Hepatocyte (in vitro differentiated cells): ENCODE results near the gene FIGNL2. TPM values are rescaled to one million over a fixed set of nuclear protein-coding genes. Genes with fewer than 3 reads are reported as not detected.
"Not testable (repeated sequence)": the region's sequence is repeated elsewhere in the genome, so short reads cannot be mapped to it uniquely, and the experiment has no call there.

Experiments used
- DNase-seq: peaks from one replicate; pipeline ENCODE4 v3.0.0-alpha.2; 2016; ENCODE audit warnings: low spot score
- H2AFZ ChIP-seq: fragments of 200-600 bp; sonication (generic); 2 replicates; pipeline ENCODE4 v1.6.0; 2016; ENCODE audit warnings: antibody characterized with exemption, mild to moderate bottlenecking
- H3K27ac ChIP-seq: fragments of 200-600 bp; sonication (generic); 2 replicates; pipeline ENCODE4 v1.5.1; 2016; ENCODE audit warnings: mild to moderate bottlenecking
- H3K27me3 ChIP-seq: fragments of 200-600 bp; sonication (generic); 2 replicates; pipeline ENCODE4 v1.6.1; 2016
- H3K36me3 ChIP-seq: fragments of 200-600 bp; sonication (generic); replicated peaks from 2 replicates; pipeline ENCODE4 v1.5.1; 2016; ENCODE audit warnings: low read depth; ENCODE audit not compliant: insufficient read depth
- H3K4me1 ChIP-seq: fragments of 200-600 bp; sonication (generic); 2 replicates; pipeline ENCODE4 v1.5.1; 2016; ENCODE audit warnings: mild to moderate bottlenecking, moderate library complexity; ENCODE audit not compliant: insufficient read depth
- H3K4me2 ChIP-seq: fragments of 200-600 bp; sonication (generic); 2 replicates; pipeline ENCODE4 v1.6.0; 2016
- H3K4me3 ChIP-seq: fragments of 200-600 bp; sonication (generic); 2 replicates; pipeline ENCODE4 v1.5.1; 2016; ENCODE audit warnings: mild to moderate bottlenecking
- H3K79me2 ChIP-seq: fragments of 200-600 bp; sonication (generic); 2 replicates; pipeline ENCODE4 v1.6.0; 2017; ENCODE audit warnings: mild to moderate bottlenecking
- H3K9me2 ChIP-seq: fragments of 200-600 bp; sonication (generic); replicated peaks from 2 replicates; pipeline ENCODE4 v1.6.0; 2017; ENCODE audit warnings: mild to moderate bottlenecking; ENCODE audit not compliant: insufficient read depth
- H3K9me3 ChIP-seq: fragments of 200-600 bp; sonication (generic); 2 replicates; pipeline ENCODE4 v1.5.1; 2016; ENCODE audit warnings: low read depth, mild to moderate bottlenecking
- H4K20me1 ChIP-seq: fragments of 200-600 bp; sonication (generic); 2 replicates; pipeline ENCODE4 v1.6.0; 2016; ENCODE audit warnings: mild to moderate bottlenecking; ENCODE audit not compliant: insufficient read depth, poor library complexity, severe bottlenecking
- EZH2 ChIP-seq: fragments of 200-600 bp; sonication (generic); IDR thresholded peaks from 2 replicates; pipeline ENCODE4 v1.6.1; 2016; ENCODE audit warnings: antibody characterized with exemption, mild to moderate bottlenecking, borderline replicate concordance
- EZH2phosphoT487 ChIP-seq: fragments of 200-600 bp; sonication (generic); IDR thresholded peaks from one replicate; pipeline ENCODE4 v1.6.1; 2018; ENCODE audit warnings: antibody characterized with exemption, mild to moderate bottlenecking, low read depth, moderate library complexity; ENCODE audit not compliant: unreplicated experiment, severe bottlenecking
- WGBS: methylation state at CpG from one replicate; pipeline ENCODE4 v1.1.6; 2016; ENCODE audit warnings: low lambda C conversion rate; ENCODE audit errors: missing lambda C conversion rate; 5-methylcytosine and 5-hydroxymethylcytosine counted together
- polyA plus RNA-seq: library from polyadenylated mRNA; unstranded; fragments of >200 nt; fragmentation: Nextera tagmentation; extraction: Ambion mirVana; gene quantifications from 2 replicates; pipeline ENCODE4 v1.2.1, GENCODE V29; 2016
- total RNA-seq: library from RNA; depleted of rRNA; stranded (reverse); fragments of >200 nt; gene quantifications from 2 replicates; pipeline ENCODE4 v1.2.3, GENCODE V29; 2014
- TF ChIP-seq, protein P1 (sequence below): fragments of 200-600 bp; sonication (generic); IDR thresholded peaks from 2 replicates; pipeline ENCODE4 v1.5.1; 2016; ENCODE audit warnings: antibody characterized with exemption, mild to moderate bottlenecking; ENCODE audit not compliant: poor library complexity

Gene FIGNL2
- total and polyA plus RNA-seq, 2 experiments from 2014 or later = 1.1 to 3.2 TPM

DNA sequence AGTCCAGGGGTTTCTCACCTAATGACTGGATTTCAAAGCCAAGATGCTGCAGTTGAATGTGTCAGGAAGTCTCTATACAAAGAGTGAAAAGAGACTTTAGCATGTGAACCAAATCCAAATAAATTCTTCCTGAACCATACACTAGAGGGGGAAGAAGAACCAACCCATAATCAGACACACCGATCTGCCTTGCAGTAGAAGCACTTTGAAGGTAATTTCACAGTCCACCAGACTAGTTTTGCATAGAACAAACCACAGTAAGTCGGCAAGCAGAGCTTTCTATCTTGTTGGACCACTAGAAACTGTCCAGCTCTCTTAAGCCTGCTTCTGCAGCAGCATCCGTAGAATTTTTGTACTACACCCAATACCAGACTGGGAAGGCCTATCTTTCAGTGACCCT is 39.3 kb downstream of the FIGNL2 start:
- Histone ChIP-seq H3K4me3 (no peak overlapping the region), H3K9me3 (no peaks in the 10 kb centered on the region), H4K20me1 (no peaks in the 10 kb centered on the region), H3K27me3 (no peaks in the 10 kb centered on the region), H3K4me1 (no peaks in the 10 kb centered on the region), H3K36me3 (no peaks in the 10 kb centered on the region), H3K4me2 (no peak overlapping the region), H2AFZ (no peak overlapping the region), H3K79me2 (no peaks in the 10 kb centered on the region), H3K27ac (no peak overlapping the region), H3K9me2 (no peaks in the 10 kb centered on the region)
- TF ChIP-seq EZH2 (no peak), EZH2phosphoT487 (no peak)
- TF ChIP-seq, protein P1, sequence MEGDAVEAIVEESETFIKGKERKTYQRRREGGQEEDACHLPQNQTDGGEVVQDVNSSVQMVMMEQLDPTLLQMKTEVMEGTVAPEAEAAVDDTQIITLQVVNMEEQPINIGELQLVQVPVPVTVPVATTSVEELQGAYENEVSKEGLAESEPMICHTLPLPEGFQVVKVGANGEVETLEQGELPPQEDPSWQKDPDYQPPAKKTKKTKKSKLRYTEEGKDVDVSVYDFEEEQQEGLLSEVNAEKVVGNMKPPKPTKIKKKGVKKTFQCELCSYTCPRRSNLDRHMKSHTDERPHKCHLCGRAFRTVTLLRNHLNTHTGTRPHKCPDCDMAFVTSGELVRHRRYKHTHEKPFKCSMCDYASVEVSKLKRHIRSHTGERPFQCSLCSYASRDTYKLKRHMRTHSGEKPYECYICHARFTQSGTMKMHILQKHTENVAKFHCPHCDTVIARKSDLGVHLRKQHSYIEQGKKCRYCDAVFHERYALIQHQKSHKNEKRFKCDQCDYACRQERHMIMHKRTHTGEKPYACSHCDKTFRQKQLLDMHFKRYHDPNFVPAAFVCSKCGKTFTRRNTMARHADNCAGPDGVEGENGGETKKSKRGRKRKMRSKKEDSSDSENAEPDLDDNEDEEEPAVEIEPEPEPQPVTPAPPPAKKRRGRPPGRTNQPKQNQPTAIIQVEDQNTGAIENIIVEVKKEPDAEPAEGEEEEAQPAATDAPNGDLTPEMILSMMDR = no peak
- no peak for DNase-seq
- 83% methylated on average over 3 of the region's 3 CpGs for WGBS

DNA sequence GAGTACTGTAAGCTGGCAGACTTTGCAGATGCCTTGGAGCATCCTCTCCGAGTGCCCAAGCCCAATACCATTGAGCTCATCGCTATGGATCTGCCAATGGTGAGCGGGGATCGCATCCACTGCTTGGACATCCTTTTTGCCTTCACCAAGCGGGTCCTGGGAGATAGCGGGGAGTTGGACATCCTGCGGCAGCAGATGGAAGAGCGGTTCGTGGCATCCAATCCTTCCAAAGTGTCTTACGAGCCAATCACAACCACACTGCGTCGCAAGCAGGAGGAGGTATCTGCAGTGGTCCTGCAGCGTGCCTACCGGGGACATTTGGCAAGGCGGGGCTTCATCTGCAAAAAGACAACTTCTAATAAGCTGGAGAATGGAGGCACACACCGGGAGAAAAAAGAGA is 41.6 kb downstream of the FIGNL2 start:
- Histone ChIP-seq H3K4me3 (no peak overlapping the region), H2AFZ (no peak overlapping the region), H3K27ac (no peak overlapping the region), H3K27me3 (no peaks in the 10 kb centered on the region), H3K36me3 (no peaks in the 10 kb centered on the region), H3K79me2 (no peaks in the 10 kb centered on the region), H4K20me1 (no peaks in the 10 kb centered on the region), H3K4me1 (no peaks in the 10 kb centered on the region), H3K9me3 (no peaks in the 10 kb centered on the region), H3K4me2 (no peak overlapping the region), H3K9me2 (no peaks in the 10 kb centered on the region)
- no peak for DNase-seq
- 97% methylated on average over 16 of the region's 16 CpGs for WGBS
- TF ChIP-seq EZH2 = no peak

DNA sequence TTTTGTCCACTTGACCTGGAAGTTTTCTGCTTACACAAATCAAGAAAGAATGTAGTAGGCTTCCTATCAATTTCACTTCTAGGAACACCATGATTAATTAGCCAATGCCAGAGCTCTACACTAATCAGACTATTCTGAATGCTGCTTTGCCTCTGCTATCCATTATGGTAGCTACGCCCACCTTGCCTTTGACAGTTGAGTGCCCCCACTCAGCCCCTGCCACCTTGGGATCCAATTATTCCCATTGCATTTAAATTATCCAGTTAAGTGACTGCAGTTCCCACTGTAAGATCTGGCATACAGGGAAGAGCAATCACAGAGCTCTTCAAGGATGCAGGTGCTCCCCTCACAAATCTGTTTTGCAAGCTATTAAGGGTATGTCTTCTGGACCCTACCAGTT is 47.5 kb downstream of the FIGNL2 start:
- Histone ChIP-seq H3K9me2 (no peaks in the 10 kb centered on the region), H3K27ac (no peak overlapping the region), H3K27me3 (no peaks in the 10 kb centered on the region), H3K79me2 (no peaks in the 10 kb centered on the region), H4K20me1 (no peaks in the 10 kb centered on the region), H3K4me2 (no peak overlapping the region), H3K9me3 (no peaks in the 10 kb centered on the region), H3K4me3 (no peak overlapping the region), H3K36me3 (no peaks in the 10 kb centered on the region), H3K4me1 (no peaks in the 10 kb centered on the region), H2AFZ (no peak overlapping the region)
- 100% methylated on average over 1 of the region's 1 CpG for WGBS
- no peak for DNase-seq
- TF ChIP-seq EZH2phosphoT487 (no peak), EZH2 (no peak)
- TF ChIP-seq, protein P1 = no peak

DNA sequence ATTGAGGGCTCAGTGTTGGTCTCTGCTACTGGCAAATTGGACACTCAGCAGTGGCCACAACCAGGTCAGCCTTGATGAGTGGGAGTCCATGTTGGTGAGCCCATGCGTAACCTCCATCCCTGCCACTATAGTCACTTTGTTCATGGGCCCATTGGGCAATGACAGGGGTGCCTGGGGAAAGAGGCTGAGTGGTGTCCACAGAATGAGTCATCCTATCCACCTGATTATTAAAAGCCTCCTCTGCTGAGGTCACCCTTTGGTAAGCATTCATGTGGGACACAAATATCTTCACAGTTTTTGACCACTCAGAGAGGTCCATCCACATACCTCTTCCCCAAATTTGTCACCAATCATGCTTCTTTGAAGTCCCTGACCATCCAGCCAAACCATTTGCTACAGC is 50.0 kb downstream of the FIGNL2 start:
- no peaks in the 10 kb centered on the region for H3K79me2 ChIP-seq
- H3K36me3 ChIP-seq = no peaks in the 10 kb centered on the region
- H4K20me1 ChIP-seq = no peaks in the 10 kb centered on the region
- WGBS = 100% methylated on average over 1 of the region's 1 CpG
- no peak for DNase-seq
- no peaks in the 10 kb centered on the region for H3K4me1 ChIP-seq
- no peak overlapping the region for H3K27ac ChIP-seq
- no peaks in the 10 kb centered on the region for H3K9me3 ChIP-seq
- H2AFZ ChIP-seq = no peak overlapping the region
- no peak overlapping the region for H3K4me3 ChIP-seq
- no peak overlapping the region for H3K4me2 ChIP-seq
- no peaks in the 10 kb centered on the region for H3K9me2 ChIP-seq
- no peaks in the 10 kb centered on the region for H3K27me3 ChIP-seq
- TF ChIP-seq, protein P1 = no peak
- TF ChIP-seq EZH2phosphoT487 (no peak), EZH2 (no peak)

DNA sequence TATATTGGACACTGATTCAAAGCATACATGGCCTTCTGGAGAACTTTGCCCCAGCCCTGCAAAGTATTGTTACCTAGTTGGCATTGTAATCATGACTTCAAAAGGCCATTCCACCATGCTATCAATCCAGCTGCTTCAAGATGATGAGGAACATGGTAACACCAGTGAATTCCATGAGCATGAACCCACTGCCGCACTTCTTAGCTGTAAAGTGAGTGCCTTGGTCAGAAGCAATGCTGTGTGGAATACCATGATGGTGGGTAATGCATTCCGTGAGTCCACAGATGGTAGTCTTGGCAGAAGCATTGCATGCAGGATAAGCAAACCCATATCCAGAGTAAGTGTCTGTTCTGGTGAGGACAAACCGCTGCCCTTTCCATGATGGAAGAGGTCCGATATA is 50.5 kb downstream of the FIGNL2 start:
- H3K27me3 ChIP-seq, H3K27ac ChIP-seq, H4K20me1 ChIP-seq, H3K36me3 ChIP-seq, H3K4me3 ChIP-seq, H3K9me2 ChIP-seq, H2AFZ ChIP-seq, H3K9me3 ChIP-seq, H3K79me2 ChIP-seq, DNase-seq, H3K4me1 ChIP-seq, H3K4me2 ChIP-seq: not testable (repeated sequence)
- WGBS = 99% methylated on average over 3 of the region's 4 CpGs
